CD4-positive, alpha-beta T cell treated with Interferon gamma for 1 hour (primary cell): Measurements from ENCODE around the gene FAM20A.
A peak's percentile ranks its signal among the peaks of the same experiment; 100 is the strongest.
"Not testable (repeated sequence)": the region's sequence is repeated elsewhere in the genome, so short reads cannot be mapped to it uniquely, and the experiment has no call there.

Experiments
- DNase-seq: peaks from one replicate; pipeline ENCODE4 v3.0.0-alpha.2; 2020

The FAM20A gene

GRCh38 chr17:68587847-68588246 is 13.3 kb downstream of the FAM20A start:
- DNase-seq, result no peak

- DNase-seq, result no peak
Measured at GRCh38 chr17:68587026-68587425, 14.1 kb downstream of the FAM20A start.

- no peak for DNase-seq
Measured at GRCh38 chr17:68585643-68586042, 15.5 kb downstream of the FAM20A start.

- DNase-seq, result no peak
Measured at GRCh38 chr17:68584581-68585303, 16.4 kb downstream of the FAM20A start.

- not testable (repeated sequence) for DNase-seq
Measured at GRCh38 chr17:68582867-68583266, 18.3 kb downstream of the FAM20A start.

GRCh38 chr17:68581863-68582645 is 19.1 kb downstream of the FAM20A start:
- no peak for DNase-seq

- DNase-seq, result peak; percentile 73
Measured at GRCh38 chr17:68580236-68580770, 20.9 kb downstream of the FAM20A start.

- no peak for DNase-seq
Measured at GRCh38 chr17:68579194-68579927, 21.8 kb downstream of the FAM20A start.

- DNase-seq, result no peak
Measured at GRCh38 chr17:68578236-68578635, 22.9 kb downstream of the FAM20A start.

- no peak for DNase-seq
Measured at GRCh38 chr17:68577497-68577821, 23.7 kb downstream of the FAM20A start.

- DNase-seq, result no peak
Measured at GRCh38 chr17:68576811-68577496, 24.2 kb downstream of the FAM20A start.

- DNase-seq, result no peak
Measured at GRCh38 chr17:68576137-68576536, 25.0 kb downstream of the FAM20A start.

- no peak for DNase-seq
Measured at GRCh38 chr17:68573338-68573737, 27.8 kb downstream of the FAM20A start.

- peak; percentile 14 for DNase-seq
Measured at GRCh38 chr17:68572138-68572842, 28.9 kb downstream of the FAM20A start.

- DNase-seq, result no peak
Measured at GRCh38 chr17:68570526-68570925, 30.6 kb downstream of the FAM20A start.

- no peak for DNase-seq
Measured at GRCh38 chr17:68569346-68569745, 31.8 kb downstream of the FAM20A start.

- no peak for DNase-seq
Measured at GRCh38 chr17:68568581-68568980, 32.6 kb downstream of the FAM20A start.

- no peak for DNase-seq
Measured at GRCh38 chr17:68567581-68567980, 33.6 kb downstream of the FAM20A start.

- DNase-seq, result no peak
Measured at GRCh38 chr17:68567035-68567434, 34.1 kb downstream of the FAM20A start.

GRCh38 chr17:68566442-68566738 is 34.8 kb downstream of the FAM20A start:
- no peak for DNase-seq

GRCh38 chr17:68565661-68566441 is 35.3 kb downstream of the FAM20A start:
- no peak for DNase-seq
